ENCODE data around the gene LZTFL1.
"Not testable (repeated sequence)": the region's sequence is repeated elsewhere in the genome, so short reads cannot be mapped to it uniquely, and the experiment has no call there.

LZTFL1 gene

DNA sequence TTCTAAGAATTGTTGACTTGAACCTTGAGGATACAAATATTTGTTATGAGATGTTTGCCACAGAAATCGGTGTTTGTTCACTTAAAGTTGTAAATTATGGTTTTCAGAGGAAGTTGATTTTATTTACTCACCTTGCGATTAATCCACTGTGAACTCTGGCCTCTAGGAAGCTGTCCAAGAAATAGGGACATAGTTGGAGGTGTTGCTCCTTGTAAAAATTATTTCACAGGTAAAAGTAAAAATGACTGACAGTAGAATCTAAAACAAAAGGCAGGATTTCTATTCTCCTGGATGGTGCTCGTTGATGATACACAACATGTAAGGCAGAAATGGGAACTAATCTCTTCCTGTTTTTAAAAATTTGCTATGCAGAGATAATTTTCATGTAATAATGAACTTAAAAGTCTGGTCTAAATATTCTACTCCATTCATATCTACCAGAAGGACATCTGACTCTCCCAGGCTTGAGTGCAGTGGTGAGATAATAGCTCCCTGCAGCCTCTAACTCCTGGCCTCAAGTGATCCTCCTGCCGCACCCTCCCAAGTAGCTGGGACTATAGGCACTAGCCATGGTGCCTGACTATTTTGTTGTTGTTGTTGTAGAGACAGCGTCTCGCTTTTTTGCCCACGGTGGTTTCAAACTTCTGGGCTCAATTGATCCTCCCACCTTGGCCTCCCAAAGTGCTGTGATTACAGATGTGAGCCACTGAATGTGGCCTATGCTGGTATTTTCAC lies 17.1 kb upstream of the LZTFL1 start:
- TF ChIP-seq, protein P1, sequence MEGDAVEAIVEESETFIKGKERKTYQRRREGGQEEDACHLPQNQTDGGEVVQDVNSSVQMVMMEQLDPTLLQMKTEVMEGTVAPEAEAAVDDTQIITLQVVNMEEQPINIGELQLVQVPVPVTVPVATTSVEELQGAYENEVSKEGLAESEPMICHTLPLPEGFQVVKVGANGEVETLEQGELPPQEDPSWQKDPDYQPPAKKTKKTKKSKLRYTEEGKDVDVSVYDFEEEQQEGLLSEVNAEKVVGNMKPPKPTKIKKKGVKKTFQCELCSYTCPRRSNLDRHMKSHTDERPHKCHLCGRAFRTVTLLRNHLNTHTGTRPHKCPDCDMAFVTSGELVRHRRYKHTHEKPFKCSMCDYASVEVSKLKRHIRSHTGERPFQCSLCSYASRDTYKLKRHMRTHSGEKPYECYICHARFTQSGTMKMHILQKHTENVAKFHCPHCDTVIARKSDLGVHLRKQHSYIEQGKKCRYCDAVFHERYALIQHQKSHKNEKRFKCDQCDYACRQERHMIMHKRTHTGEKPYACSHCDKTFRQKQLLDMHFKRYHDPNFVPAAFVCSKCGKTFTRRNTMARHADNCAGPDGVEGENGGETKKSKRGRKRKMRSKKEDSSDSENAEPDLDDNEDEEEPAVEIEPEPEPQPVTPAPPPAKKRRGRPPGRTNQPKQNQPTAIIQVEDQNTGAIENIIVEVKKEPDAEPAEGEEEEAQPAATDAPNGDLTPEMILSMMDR (IDR thresholded peaks at IDR 0.05; ENCODE audit: low read depth, low read length, poor library complexity, severe bottlenecking): no peak
- TF ChIP-seq EZH2phosphoT487 (IDR thresholded peaks at IDR 0.05; ENCODE audit: borderline replicate concordance, low read length): no peak
- Histone ChIP-seq H3K4me2 (ENCODE audit: low read length) (no peak overlapping the region), H3K27me3 (ENCODE audit: control insufficient read depth, low read length) (peaks cover 34% of the 10 kb centered on the region)

DNA sequence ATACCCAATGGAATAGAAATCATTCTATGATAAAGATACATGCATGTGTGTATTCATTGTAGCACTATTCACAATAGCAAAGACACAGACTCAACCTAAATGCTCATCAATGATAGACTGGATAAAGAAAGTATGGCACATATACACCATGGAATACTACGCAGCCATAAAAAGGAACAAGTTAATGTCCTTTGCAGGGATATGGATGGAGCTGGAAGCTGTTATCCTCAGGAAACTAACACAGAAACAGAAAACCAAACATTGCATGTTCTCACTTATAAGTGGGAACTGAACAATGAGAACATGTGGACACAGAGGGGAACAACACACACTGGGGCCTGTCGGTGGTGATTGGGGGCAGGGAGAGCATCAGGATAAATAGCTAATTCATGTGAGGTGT lies 15.1 kb upstream of the LZTFL1 start:
- not testable (repeated sequence) for H3K9me2 ChIP-seq (replicated peaks; ENCODE audit: control insufficient read depth, low read length); H3F3A ChIP-seq (ENCODE audit: control insufficient read depth, insufficient read depth); H3K9me3 ChIP-seq (ENCODE audit: control insufficient read depth, insufficient read depth, low read length); H3K79me2 ChIP-seq (ENCODE audit: control insufficient read depth, low read length); H3K27ac ChIP-seq (ENCODE audit: low read depth, low read length); H3K4me1 ChIP-seq (ENCODE audit: control insufficient read depth, low read length); H3K4me3 ChIP-seq (ENCODE audit: low read length); H4K20me1 ChIP-seq (ENCODE audit: control insufficient read depth, insufficient read depth, low read depth, low read length); H3K36me3 ChIP-seq (ENCODE audit: control insufficient read depth, low read length); H3K4me2 ChIP-seq (ENCODE audit: low read length)
- H3K27me3 ChIP-seq (ENCODE audit: control insufficient read depth, low read length): peaks cover 20% of the 10 kb centered on the region

More for the DNA sequence above, 17.1 kb upstream of the LZTFL1 start:
- no peaks in the 10 kb centered on the region for H3K4me1 ChIP-seq (ENCODE audit: control insufficient read depth, low read length)
- H3K9me3 ChIP-seq (ENCODE audit: control insufficient read depth, insufficient read depth, low read length): no peaks in the 10 kb centered on the region
- H3F3A ChIP-seq (ENCODE audit: control insufficient read depth, insufficient read depth): no peaks in the 10 kb centered on the region
- no peaks in the 10 kb centered on the region for H3K79me2 ChIP-seq (ENCODE audit: control insufficient read depth, low read length)
- H3K36me3 ChIP-seq (ENCODE audit: control insufficient read depth, low read length): no peaks in the 10 kb centered on the region
- H3K27ac ChIP-seq (ENCODE audit: low read depth, low read length): no peak overlapping the region
- no peaks in the 10 kb centered on the region for H4K20me1 ChIP-seq (ENCODE audit: control insufficient read depth, insufficient read depth, low read depth, low read length)
- H3K9me2 ChIP-seq (replicated peaks; ENCODE audit: control insufficient read depth, low read length): no peaks in the 10 kb centered on the region
- no peak overlapping the region for H3K4me3 ChIP-seq (ENCODE audit: low read length)

DNA sequence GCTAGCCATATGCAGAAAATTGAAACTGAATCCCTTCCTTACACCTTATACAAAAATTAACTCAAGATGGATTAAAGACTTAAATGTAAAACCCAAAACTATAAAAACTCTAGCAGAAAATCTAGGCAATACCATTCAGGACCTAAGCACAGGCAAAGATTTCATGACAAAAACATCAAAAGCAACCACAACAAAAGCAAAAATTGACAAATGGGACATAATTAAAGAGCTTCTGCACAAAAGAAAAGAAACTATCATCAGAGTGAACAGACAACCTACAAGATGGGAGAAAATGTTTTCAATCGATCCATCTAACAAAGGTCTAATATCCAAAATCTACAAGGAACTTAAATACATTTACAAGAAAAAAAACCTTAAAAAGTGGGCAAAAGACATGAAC lies 14.4 kb upstream of the LZTFL1 start:
- not testable (repeated sequence) for H3K4me2 ChIP-seq (ENCODE audit: low read length); H3K4me1 ChIP-seq (ENCODE audit: control insufficient read depth, low read length); H3K36me3 ChIP-seq (ENCODE audit: control insufficient read depth, low read length); H3K4me3 ChIP-seq (ENCODE audit: low read length); H3K79me2 ChIP-seq (ENCODE audit: control insufficient read depth, low read length); H3K27ac ChIP-seq (ENCODE audit: low read depth, low read length); H3K9me3 ChIP-seq (ENCODE audit: control insufficient read depth, insufficient read depth, low read length); H4K20me1 ChIP-seq (ENCODE audit: control insufficient read depth, insufficient read depth, low read depth, low read length); H3K9me2 ChIP-seq (replicated peaks; ENCODE audit: control insufficient read depth, low read length); H3F3A ChIP-seq (ENCODE audit: control insufficient read depth, insufficient read depth)
- H3K27me3 ChIP-seq (ENCODE audit: control insufficient read depth, low read length): peaks cover 15% of the 10 kb centered on the region

DNA sequence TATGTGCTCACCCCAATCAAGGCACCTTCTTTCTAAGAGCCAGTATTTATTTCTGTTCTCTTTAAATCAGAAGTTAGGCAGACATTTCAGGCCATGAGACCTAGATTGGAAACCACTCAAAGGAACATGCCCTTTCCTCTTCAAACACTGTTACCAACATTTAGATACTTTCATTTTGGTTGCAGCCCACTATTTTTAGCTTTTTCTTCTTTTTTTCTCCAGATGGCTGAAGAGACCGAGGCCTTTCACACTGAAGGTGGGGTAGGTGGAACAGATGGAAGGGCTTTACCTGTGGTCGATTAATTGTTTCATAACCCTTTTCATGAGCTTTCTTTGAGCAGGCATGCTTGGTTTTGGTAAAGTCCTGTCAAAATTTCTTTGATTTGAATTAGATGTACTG lies 10.9 kb upstream of the LZTFL1 start:
- Histone ChIP-seq H3K27ac (ENCODE audit: low read depth, low read length) (no peak overlapping the region), H4K20me1 (ENCODE audit: control insufficient read depth, insufficient read depth, low read depth, low read length) (no peaks in the 10 kb centered on the region), H3K4me2 (ENCODE audit: low read length) (no peak overlapping the region), H3K36me3 (ENCODE audit: control insufficient read depth, low read length) (no peaks in the 10 kb centered on the region), H3K79me2 (ENCODE audit: control insufficient read depth, low read length) (no peaks in the 10 kb centered on the region), H3K27me3 (ENCODE audit: control insufficient read depth, low read length) (no peaks in the 10 kb centered on the region; the same call in 1 of the 2 replicates), H3K4me3 (ENCODE audit: low read length) (no peak overlapping the region), H3K9me2 (replicated peaks; ENCODE audit: control insufficient read depth, low read length) (no peaks in the 10 kb centered on the region), H3K9me3 (ENCODE audit: control insufficient read depth, insufficient read depth, low read length) (no peaks in the 10 kb centered on the region), H3K4me1 (ENCODE audit: control insufficient read depth, low read length) (no peaks in the 10 kb centered on the region), H3F3A (ENCODE audit: control insufficient read depth, insufficient read depth) (no peaks in the 10 kb centered on the region)
- no peak for TF ChIP-seq EZH2phosphoT487 (IDR thresholded peaks at IDR 0.05; ENCODE audit: borderline replicate concordance, low read length)
- TF ChIP-seq, protein P1 (IDR thresholded peaks at IDR 0.05; ENCODE audit: low read depth, low read length, poor library complexity, severe bottlenecking): no peak

Data from DOHH2 (cell line).